Fibroblast of pulmonary artery (primary cell): ENCODE data around the gene AKR7A3.

Source experiments
- DNase-seq: peaks from one replicate; pipeline ENCODE4 v3.0.0-alpha.2; 2010; ENCODE audit warnings: low read depth
- H3K4me3 ChIP-seq: replicated peaks from 2 replicates; pipeline ENCODE4 v1.5.1; 2011; ENCODE audit warnings: low read depth, mild to moderate bottlenecking, control low read depth, low read length, moderate library complexity
- CTCF ChIP-seq: IDR thresholded peaks from 2 replicates; pipeline ENCODE4 v1.5.1; 2011; ENCODE audit warnings: mild to moderate bottlenecking, control low read depth, low read length, inconsistent platforms; ENCODE audit errors: missing control alignments

AKR7A3 gene

GRCh38 chr1:19330449-19331135 lies 42.0 kb upstream of the AKR7A3 start:
- TF ChIP-seq CTCF, result no peak
- DNase-seq, result no peak
- H3K4me3 ChIP-seq, result no peak overlapping the region

- DNase-seq, result no peak
- no peak overlapping the region for H3K4me3 ChIP-seq
- no peak for TF ChIP-seq CTCF
Observed at GRCh38 chr1:19329611-19330010, 41.0 kb upstream of the AKR7A3 start.

GRCh38 chr1:19329188-19329587 lies 40.6 kb upstream of the AKR7A3 start:
- H3K4me3 ChIP-seq, result no peak overlapping the region
- DNase-seq, result no peak
- no peak for TF ChIP-seq CTCF

GRCh38 chr1:19328486-19328885 lies 39.9 kb upstream of the AKR7A3 start:
- no peak for DNase-seq
- TF ChIP-seq CTCF, result no peak
- H3K4me3 ChIP-seq, result no peak overlapping the region

GRCh38 chr1:19327736-19328135 lies 39.2 kb upstream of the AKR7A3 start:
- no peak overlapping the region for H3K4me3 ChIP-seq
- no peak for DNase-seq
- TF ChIP-seq CTCF, result no peak

- no peak overlapping the region for H3K4me3 ChIP-seq
- no peak for DNase-seq
- TF ChIP-seq CTCF, result no peak
Observed at GRCh38 chr1:19327301-19327700, 38.7 kb upstream of the AKR7A3 start.

- no peak for TF ChIP-seq CTCF
- no peak overlapping the region for H3K4me3 ChIP-seq
Observed at GRCh38 chr1:19326748-19327065, 38.1 kb upstream of the AKR7A3 start.

More at GRCh38 chr1:19326748-19327065, 38.1 kb upstream of the AKR7A3 start:
- no peak for DNase-seq
